GM20000 (cell line): ENCODE results near the gene TEAD3.

Experiments
- DNase-seq: peaks from one replicate; pipeline ENCODE4 v3.0.0; 2012; ENCODE audit warnings: low spot score
- CTCF ChIP-seq: IDR thresholded peaks from 2 replicates; pipeline ENCODE4 v1.5.1; 2012; ENCODE audit warnings: mild to moderate bottlenecking, control low read depth; ENCODE audit errors: extremely low read depth, missing control alignments

The TEAD3 gene

GRCh38 chr6:35486005-35486925 is 10.6 kb downstream of the TEAD3 start:
- no peak for TF ChIP-seq CTCF
- DNase-seq: no peak

- no peak for TF ChIP-seq CTCF
- no peak for DNase-seq
Observed at GRCh38 chr6:35485402-35485877, 11.4 kb downstream of the TEAD3 start.

GRCh38 chr6:35484921-35485392 is 11.9 kb downstream of the TEAD3 start:
- no peak for TF ChIP-seq CTCF
- no peak for DNase-seq

- no peak for DNase-seq
- TF ChIP-seq CTCF: no peak
Observed at GRCh38 chr6:35483893-35484645, 12.8 kb downstream of the TEAD3 start.

GRCh38 chr6:35483490-35483889 is 13.4 kb downstream of the TEAD3 start:
- no peak for TF ChIP-seq CTCF
- no peak for DNase-seq

GRCh38 chr6:35483062-35483461 is 13.8 kb downstream of the TEAD3 start:
- TF ChIP-seq CTCF: no peak
- DNase-seq: no peak

- TF ChIP-seq CTCF: no peak
- DNase-seq: no peak
Observed at GRCh38 chr6:35481226-35481625, 15.7 kb downstream of the TEAD3 start.
